Mucosa of rectum (tissue), 2 donors: Measurements from ENCODE around the gene GALNT1.

Experiments
- H3K27ac ChIP-seq, 2 donors: one replicate each; pipeline ENCODE4 v1.7.0; 2013; ENCODE audit warnings: inconsistent platforms in 2 of 2, low read depth in 2 of 2, low read length in 2 of 2
- H3K27me3 ChIP-seq, 2 donors: one replicate each; pipeline ENCODE4 v1.7.0; 2013; ENCODE audit warnings: low read length in 2 of 2; ENCODE audit not compliant: control insufficient read depth in 2 of 2, insufficient read depth in 2 of 2
- H3K36me3 ChIP-seq, 2 donors: one replicate each; pipeline ENCODE4 v1.7.0; 2013; ENCODE audit warnings: low read length in 2 of 2; ENCODE audit not compliant: control insufficient read depth in 2 of 2, insufficient read depth in 2 of 2
- H3K4me1 ChIP-seq, 2 donors: one replicate each; pipeline ENCODE4 v1.7.0; 2013; ENCODE audit warnings: low read length in 2 of 2, mild to moderate bottlenecking in 1 of 2; ENCODE audit not compliant: control insufficient read depth in 2 of 2, insufficient read depth in 2 of 2
- H3K4me3 ChIP-seq, 2 donors: one replicate each; pipeline ENCODE4 v1.7.0; 2013; ENCODE audit warnings: low read length in 2 of 2
- H3K9ac ChIP-seq, 2 donors: one replicate each; pipeline ENCODE4 v1.7.0; 2013; ENCODE audit warnings: low read length in 2 of 2, low read depth in 1 of 2, mild to moderate bottlenecking in 1 of 2
- H3K9me3 ChIP-seq, 2 donors: one replicate each; pipeline ENCODE4 v1.7.0; 2013; ENCODE audit warnings: low read length in 2 of 2; ENCODE audit not compliant: control insufficient read depth in 2 of 2
- donor health status: healthy.
- donor health status: Normal muscosa, but diverticular disease.

Gene GALNT1

DNA sequence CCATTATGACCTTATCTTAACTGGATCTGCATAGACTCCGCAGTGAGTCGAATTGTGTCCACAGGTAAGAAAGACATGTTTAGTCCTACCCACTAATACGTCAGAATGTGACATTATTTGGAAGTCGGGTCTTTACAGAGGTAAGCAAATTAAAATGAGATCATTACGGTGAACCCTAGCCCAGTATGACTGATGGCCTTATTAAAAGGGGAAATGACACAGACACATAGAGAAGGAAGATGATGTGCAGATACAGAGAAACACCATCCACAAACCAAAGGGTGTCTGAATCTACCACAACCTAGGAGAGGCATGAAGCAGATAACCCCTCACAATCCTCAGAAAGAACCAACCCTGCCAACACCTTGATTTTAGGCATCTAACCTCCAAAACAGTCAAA is 135.6 kb downstream of the GALNT1 start:
- H3K27ac ChIP-seq, result no peak overlapping the region
- no peak overlapping the region for H3K9ac ChIP-seq
- H3K4me3 ChIP-seq, result no peak overlapping the region

DNA sequence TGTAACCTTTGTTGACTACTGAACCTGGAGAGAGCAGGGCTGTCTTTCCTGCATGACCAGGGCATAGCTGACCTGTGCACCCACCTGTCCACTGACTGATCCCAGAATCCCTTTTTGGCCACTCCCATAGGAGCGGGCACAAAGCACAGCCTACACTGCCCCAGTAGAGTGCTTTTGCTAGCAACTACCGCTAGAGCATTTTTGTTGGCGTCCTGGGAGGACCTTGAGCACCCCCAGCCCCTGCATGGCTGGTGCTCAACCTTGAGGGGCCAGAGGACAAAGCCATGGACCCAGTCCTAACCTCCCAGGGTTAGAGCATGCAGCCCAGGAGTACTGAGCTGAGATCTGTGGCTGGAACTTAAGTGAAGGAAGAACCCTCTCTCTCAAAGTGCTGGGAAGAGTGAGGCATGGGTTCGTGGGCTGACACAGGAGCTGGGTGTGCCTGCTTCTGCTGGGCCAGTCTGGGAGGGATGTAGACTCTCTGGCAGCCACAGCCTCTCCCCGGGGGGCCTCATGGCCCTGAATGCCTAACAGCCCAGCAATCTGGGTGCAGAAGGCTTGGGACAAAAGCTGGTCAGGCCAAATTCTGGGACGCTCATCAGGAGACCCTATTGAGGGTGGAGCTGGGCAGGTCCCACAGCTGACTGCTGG is 140.0 kb downstream of the GALNT1 start:
- H3K36me3 ChIP-seq, result no peaks in the 10 kb centered on the region
- H3K9me3 ChIP-seq, result no peaks in the 10 kb centered on the region
- no peak overlapping the region for H3K9ac ChIP-seq
- H3K27me3 ChIP-seq, result no peaks in the 10 kb centered on the region
- H3K27ac ChIP-seq, result no peak overlapping the region
- no peak overlapping the region for H3K4me3 ChIP-seq
- H3K4me1 ChIP-seq, result no peaks in the 10 kb centered on the region

More for the DNA sequence above, 135.6 kb downstream of the GALNT1 start:
- H3K27me3 ChIP-seq, result no peaks in the 10 kb centered on the region
- no peaks in the 10 kb centered on the region for H3K36me3 ChIP-seq
- H3K4me1 ChIP-seq, result peaks cover 0 to 3% of the 10 kb centered on the region in 2 donors
- no peaks in the 10 kb centered on the region for H3K9me3 ChIP-seq

DNA sequence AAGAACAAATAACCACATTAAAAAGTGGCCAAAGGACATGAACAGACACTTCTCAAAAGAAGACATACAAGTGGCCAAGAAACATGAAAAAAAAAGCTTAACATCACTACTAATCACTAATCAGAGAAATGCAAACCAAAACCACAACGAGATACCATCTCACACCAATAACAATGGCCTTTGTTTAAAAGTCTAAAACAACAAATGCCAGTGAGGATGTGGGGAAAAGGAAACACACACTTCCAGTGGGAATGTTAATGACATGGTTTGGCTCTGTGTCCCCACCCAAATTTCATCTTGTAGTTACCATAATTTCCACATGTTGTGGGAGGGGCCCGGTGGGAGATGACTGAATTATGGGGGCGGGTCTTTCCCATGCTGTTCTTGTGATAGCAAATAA is 147.1 kb downstream of the GALNT1 start:
- Histone ChIP-seq H3K27ac (no peak overlapping the region), H3K27me3 (no peaks in the 10 kb centered on the region), H3K9ac (no peak overlapping the region), H3K9me3 (no peaks in the 10 kb centered on the region), H3K4me3 (no peak overlapping the region), H3K36me3 (no peaks in the 10 kb centered on the region), H3K4me1 (no peaks in the 10 kb centered on the region)

DNA sequence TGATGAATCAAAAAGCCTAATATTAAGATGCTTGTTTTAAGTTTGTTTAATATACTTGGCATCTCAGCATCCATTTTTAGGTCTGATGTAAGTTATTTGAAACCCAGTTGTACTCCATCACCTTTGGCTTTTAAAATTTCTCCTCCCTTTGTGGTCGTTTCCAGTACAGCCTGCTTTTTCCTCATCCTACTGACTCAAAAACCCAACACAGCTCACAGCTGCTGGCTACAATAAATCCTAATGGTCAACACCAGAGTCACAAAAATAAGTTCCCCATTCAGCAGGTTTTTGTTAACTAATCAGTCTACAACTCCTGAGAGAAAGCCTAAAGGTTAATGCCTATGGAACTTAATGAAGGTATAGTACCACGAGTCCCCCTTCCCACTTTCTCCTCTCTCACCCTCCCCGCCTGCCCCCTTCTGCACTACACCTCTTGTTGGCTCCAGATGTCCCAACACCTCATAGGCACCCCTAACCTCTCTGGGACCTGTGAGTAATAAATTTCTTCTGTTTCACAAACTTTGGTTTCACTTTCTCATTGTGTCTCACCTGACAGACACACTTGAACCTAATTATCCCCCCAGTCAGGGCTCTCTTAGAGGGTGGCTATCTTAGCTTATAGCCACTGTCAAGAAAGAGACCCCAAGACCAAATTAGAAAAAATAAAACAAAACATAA is 148.6 kb downstream of the GALNT1 start:
- H3K27ac ChIP-seq, result no peak overlapping the region
- no peak overlapping the region for H3K9ac ChIP-seq

DNA sequence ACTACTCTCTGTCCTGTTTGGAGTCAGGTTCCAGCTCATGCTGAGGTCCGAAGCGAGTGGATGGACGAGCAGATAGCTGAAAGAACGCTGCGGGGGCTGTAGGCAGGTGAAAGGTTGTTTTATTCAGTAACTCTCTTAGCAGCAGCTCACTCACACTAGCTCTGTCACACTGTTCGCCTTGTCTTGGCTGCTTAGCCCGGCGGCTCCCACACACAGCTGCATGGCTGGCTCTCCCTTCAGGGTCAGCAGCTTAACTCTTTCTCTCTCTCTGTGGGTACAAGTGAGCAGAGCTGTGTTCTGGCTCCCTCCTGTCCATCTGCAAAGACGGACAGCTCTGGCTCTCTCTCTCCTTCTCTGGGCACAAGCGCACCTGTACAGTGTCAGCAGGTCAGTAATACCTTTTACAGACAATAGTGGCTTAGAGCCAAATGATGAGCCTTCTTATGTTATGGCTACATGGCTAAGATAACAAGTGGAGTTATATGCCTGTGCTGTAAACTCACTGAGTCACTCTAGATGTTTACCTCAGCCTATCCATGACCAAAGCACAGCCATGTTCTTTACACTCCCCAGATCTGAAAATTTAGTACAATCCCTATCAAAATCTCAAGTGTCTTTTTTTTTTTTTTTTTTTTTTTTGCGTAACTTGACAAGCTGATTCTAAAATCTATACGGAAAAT is 149.3 kb downstream of the GALNT1 start:
- H3K4me3 ChIP-seq, result no peak overlapping the region

More for the DNA sequence above, 148.6 kb downstream of the GALNT1 start:
- Histone ChIP-seq H3K4me1 (no peaks in the 10 kb centered on the region), H3K27me3 (no peaks in the 10 kb centered on the region), H3K4me3 (no peak overlapping the region), H3K36me3 (no peaks in the 10 kb centered on the region), H3K9me3 (no peaks in the 10 kb centered on the region)

DNA sequence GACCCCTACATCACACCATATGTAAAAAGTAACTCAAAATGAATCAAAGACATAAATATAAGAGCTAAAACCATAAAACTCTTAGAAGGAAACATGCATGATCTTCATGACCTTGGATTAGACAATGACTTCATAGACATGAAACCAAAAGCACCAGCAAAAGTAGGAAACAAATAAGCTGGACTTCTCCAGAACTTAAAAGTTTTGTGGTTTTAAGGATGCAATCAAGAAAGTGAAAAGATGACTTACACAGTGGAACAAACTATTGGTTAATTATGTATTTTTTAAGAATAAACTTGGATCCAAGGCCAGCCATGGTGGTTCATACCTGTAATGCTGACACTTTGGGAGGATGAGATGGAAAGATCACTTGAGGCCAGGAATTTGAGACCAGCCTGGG is 150.2 kb downstream of the GALNT1 start:
- Histone ChIP-seq H3K4me1 (no peaks in the 10 kb centered on the region), H3K36me3 (no peaks in the 10 kb centered on the region), H3K27me3 (no peaks in the 10 kb centered on the region), H3K4me3 (no peak overlapping the region), H3K9me3 (no peaks in the 10 kb centered on the region), H3K9ac (no peak overlapping the region), H3K27ac (no peak overlapping the region)

More for the DNA sequence above, 149.3 kb downstream of the GALNT1 start:
- no peaks in the 10 kb centered on the region for H3K27me3 ChIP-seq
- no peak overlapping the region for H3K9ac ChIP-seq
- no peaks in the 10 kb centered on the region for H3K4me1 ChIP-seq
- H3K36me3 ChIP-seq, result no peaks in the 10 kb centered on the region
- no peaks in the 10 kb centered on the region for H3K9me3 ChIP-seq
- H3K27ac ChIP-seq, result no peak overlapping the region

DNA sequence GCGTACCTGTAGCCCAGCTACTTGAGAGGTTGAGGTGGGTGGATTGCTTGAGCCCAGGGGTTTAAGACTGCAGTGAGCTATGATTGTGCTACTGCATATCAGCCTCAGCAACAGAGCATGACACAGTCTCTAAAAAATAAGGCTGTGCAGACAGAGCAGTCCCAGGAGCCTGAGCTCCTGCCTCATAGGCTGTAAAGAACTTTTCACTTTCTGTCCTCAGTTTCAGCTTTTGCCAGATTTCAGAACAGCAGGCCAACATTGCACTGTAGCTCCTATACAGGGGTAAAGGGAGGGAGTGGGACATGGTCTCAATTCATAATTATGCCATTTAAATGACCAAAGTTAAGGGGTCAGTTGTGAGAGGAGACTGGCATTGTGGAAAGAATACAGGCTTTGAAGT is 150.6 kb downstream of the GALNT1 start:
- no peak overlapping the region for H3K9ac ChIP-seq
- H3K4me3 ChIP-seq, result no peak overlapping the region
- no peak overlapping the region for H3K27ac ChIP-seq
- H3K27me3 ChIP-seq, result no peaks in the 10 kb centered on the region
- H3K36me3 ChIP-seq, result no peaks in the 10 kb centered on the region
- no peaks in the 10 kb centered on the region for H3K4me1 ChIP-seq
- no peaks in the 10 kb centered on the region for H3K9me3 ChIP-seq

DNA sequence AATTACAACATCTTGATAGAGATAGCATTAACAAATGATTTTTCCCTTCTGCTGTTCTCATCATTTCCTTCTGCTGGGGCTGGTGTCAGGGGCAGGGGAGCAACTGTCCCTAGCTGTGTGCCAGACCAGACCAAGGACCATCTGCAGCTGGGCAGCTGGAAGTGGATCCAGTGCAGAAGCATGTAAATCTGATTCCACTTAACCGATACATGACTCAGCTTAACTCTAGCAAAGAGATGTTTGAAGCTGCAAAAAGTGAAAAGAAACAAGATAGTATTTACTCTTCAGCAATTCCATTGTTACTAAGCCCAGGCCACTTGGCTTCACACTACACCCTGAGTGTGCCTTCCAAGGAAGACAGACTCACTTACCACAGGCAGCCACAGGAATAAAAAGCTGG is 151.1 kb downstream of the GALNT1 start:
- no peak overlapping the region for H3K27ac ChIP-seq
- H3K9me3 ChIP-seq, result no peaks in the 10 kb centered on the region
- no peak overlapping the region for H3K9ac ChIP-seq
- no peaks in the 10 kb centered on the region for H3K27me3 ChIP-seq
- no peaks in the 10 kb centered on the region for H3K4me1 ChIP-seq
- H3K36me3 ChIP-seq, result no peaks in the 10 kb centered on the region
- no peak overlapping the region for H3K4me3 ChIP-seq

DNA sequence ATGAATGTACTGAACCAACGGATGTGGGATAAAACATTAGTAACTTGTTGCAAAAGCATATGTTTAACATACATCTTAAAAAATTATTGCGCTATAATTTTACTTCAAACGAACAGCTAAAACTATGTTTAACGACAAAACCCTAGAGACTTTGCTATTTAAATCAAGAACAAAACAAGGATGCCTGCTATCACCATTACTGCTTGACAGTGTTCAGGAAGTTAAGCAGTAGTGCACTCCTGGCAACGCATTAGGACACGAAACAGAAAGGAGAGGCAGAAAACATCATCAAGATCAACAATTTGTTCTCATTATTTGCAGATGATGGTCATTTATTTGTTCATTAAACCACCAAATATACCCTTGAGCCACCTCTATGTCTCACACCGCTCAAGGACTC is 151.9 kb downstream of the GALNT1 start:
- H3K9ac ChIP-seq, result no peak overlapping the region
- H3K36me3 ChIP-seq, result no peaks in the 10 kb centered on the region
- no peaks in the 10 kb centered on the region for H3K27me3 ChIP-seq
- no peaks in the 10 kb centered on the region for H3K9me3 ChIP-seq
- no peak overlapping the region for H3K27ac ChIP-seq
- H3K4me3 ChIP-seq, result no peak overlapping the region
- no peaks in the 10 kb centered on the region for H3K4me1 ChIP-seq

DNA sequence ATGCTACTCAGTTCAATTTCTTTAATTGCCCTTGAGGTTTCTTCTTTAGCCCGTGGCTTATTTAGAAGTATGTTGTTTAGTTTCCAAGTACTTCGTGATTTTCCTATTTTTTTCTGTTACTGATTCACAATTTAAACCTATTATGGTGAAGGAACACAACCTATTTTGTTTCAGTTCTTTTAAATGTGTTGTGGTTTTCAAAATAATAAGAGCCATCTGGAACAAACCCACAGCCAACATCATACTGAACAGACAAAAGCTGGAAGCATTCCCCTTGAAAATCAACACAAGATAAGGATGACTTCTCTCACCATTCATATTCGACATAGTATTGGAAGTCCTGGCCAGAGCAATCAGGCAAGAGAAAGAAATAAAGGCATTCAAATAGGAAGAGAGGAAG is 155.2 kb downstream of the GALNT1 start:
- H3K9ac ChIP-seq, result no peak overlapping the region
- H3K9me3 ChIP-seq, result no peaks in the 10 kb centered on the region
- H3K4me1 ChIP-seq, result no peaks in the 10 kb centered on the region
- no peaks in the 10 kb centered on the region for H3K36me3 ChIP-seq
- no peak overlapping the region for H3K27ac ChIP-seq
- no peaks in the 10 kb centered on the region for H3K27me3 ChIP-seq
- no peak overlapping the region for H3K4me3 ChIP-seq
